Neural cell (in vitro differentiated cells): ENCODE data around the gene MLLT3. TPM values are rescaled to one million over a fixed set of nuclear protein-coding genes. Genes with fewer than 3 reads are reported as not detected.
A peak's percentile ranks its signal among the peaks of the same experiment; 100 is the strongest.

ENCODE experiments used
- H2AFZ ChIP-seq: fragments of 200-600, 300-800 bp; sonication (generic), shearing (Covaris generic); 2 replicates; pipeline ENCODE4 v1.6.0; 2014; ENCODE audit warnings: low read depth, mild to moderate bottlenecking, antibody characterized with exemption, low read length, moderate library complexity
- H3F3A ChIP-seq: fragments of 200-600 bp; shearing (Covaris generic); 2 replicates; pipeline ENCODE4 v1.6.1; 2016; ENCODE audit warnings: mild to moderate bottlenecking, moderate library complexity, mixed read lengths, antibody characterized with exemption, low read length; ENCODE audit not compliant: insufficient read depth, poor library complexity, severe bottlenecking
- H3K27ac ChIP-seq: fragments of 200-600, 300-800 bp; sonication (generic), shearing (Covaris generic); 2 replicates; pipeline ENCODE4 v1.5.1; 2014; ENCODE audit warnings: mild to moderate bottlenecking, low read length, moderate library complexity
- H3K27me3 ChIP-seq: fragments of 300-800, 200-600 bp; sonication (generic), shearing (Covaris generic); 2 replicates; pipeline ENCODE4 v1.6.0; 2014; ENCODE audit warnings: mild to moderate bottlenecking, low read depth, low read length, moderate library complexity; ENCODE audit not compliant: insufficient read depth
- H3K36me3 ChIP-seq: fragments of 300-800, 200-600 bp; sonication (generic), shearing (Covaris generic); 2 replicates; pipeline ENCODE4 v1.5.1; 2014; ENCODE audit warnings: mild to moderate bottlenecking, antibody characterized with exemption, low read length, moderate library complexity; ENCODE audit not compliant: insufficient read depth
- H3K4me2 ChIP-seq: fragments of 300-800, 200-600 bp; sonication (generic), shearing (Covaris generic); 2 replicates; pipeline ENCODE4 v1.6.0; 2014; ENCODE audit warnings: mild to moderate bottlenecking, low read length
- H3K4me3 ChIP-seq: fragments of 300-800, 200-600 bp; sonication (generic), shearing (Covaris generic); 2 replicates; pipeline ENCODE4 v1.5.1; 2014; ENCODE audit warnings: mild to moderate bottlenecking, low read length, moderate library complexity
- H3K79me2 ChIP-seq: fragments of 200-600 bp; shearing (Covaris generic); replicated peaks from 2 replicates; pipeline ENCODE4 v1.6.0; 2014; ENCODE audit warnings: mild to moderate bottlenecking, low read length, moderate library complexity; ENCODE audit not compliant: insufficient read depth
- H3K9ac ChIP-seq: fragments of 300-800, 200-600 bp; sonication (generic), shearing (Covaris generic); 2 replicates; pipeline ENCODE4 v1.6.1; 2016; ENCODE audit warnings: mild to moderate bottlenecking, low read length, mixed read lengths
- H3K9me2 ChIP-seq: fragments of 200-600 bp; shearing (Covaris generic); 2 replicates; pipeline ENCODE4 v1.6.1; 2016; ENCODE audit warnings: mild to moderate bottlenecking, low read length, mixed read lengths; ENCODE audit not compliant: insufficient read depth
- H3K9me3 ChIP-seq: fragments of 200-600, 300-800 bp; sonication (generic), shearing (Covaris generic); 2 replicates; pipeline ENCODE4 v1.6.1; 2016; ENCODE audit warnings: mild to moderate bottlenecking, mixed run types, low read length, moderate library complexity, mixed read lengths
- H4K20me1 ChIP-seq: fragments of 200-600 bp; shearing (Covaris generic); 2 replicates; pipeline ENCODE4 v1.6.1; 2016; ENCODE audit warnings: mild to moderate bottlenecking, mixed run types; ENCODE audit not compliant: insufficient read depth
- CTCF ChIP-seq: fragments of 450-650 bp; IDR thresholded peaks from 2 replicates; pipeline ENCODE4 v1.5.1; 2014; ENCODE audit warnings: antibody characterized with exemption, mild to moderate bottlenecking, moderate library complexity; ENCODE audit not compliant: poor library complexity, severe bottlenecking
- EP300 ChIP-seq: fragments of 450-650 bp; conservative IDR thresholded peaks from 2 replicates; pipeline ENCODE4 v1.6.1; 2014; ENCODE audit warnings: antibody characterized with exemption, mild to moderate bottlenecking, moderate library complexity; ENCODE audit not compliant: poor library complexity, severe bottlenecking
- EZH2 ChIP-seq: fragments of 200-600, 300-800 bp; shearing (Covaris generic), sonication (generic); IDR thresholded peaks from 2 replicates; pipeline ENCODE4 v1.6.1; 2014; ENCODE audit warnings: antibody characterized with exemption, low read length, borderline replicate concordance, mild to moderate bottlenecking; ENCODE audit not compliant: insufficient read depth, poor library complexity, severe bottlenecking
- MXI1 ChIP-seq: fragments of 450-650 bp; conservative IDR thresholded peaks from 2 replicates; pipeline ENCODE4 v1.6.1; 2014; ENCODE audit warnings: antibody characterized with exemption, mild to moderate bottlenecking; ENCODE audit not compliant: poor library complexity, severe bottlenecking
- POLR2AphosphoS5 ChIP-seq: IDR thresholded peaks from 2 replicates; pipeline ENCODE4 v1.6.1; 2012
- RAD21 ChIP-seq: fragments of 450-650 bp; conservative IDR thresholded peaks from 2 replicates; pipeline ENCODE4 v1.6.1; 2014; ENCODE audit warnings: antibody characterized with exemption, mild to moderate bottlenecking, moderate library complexity
- REST ChIP-seq: IDR thresholded peaks from 2 replicates; pipeline ENCODE4 v1.6.1; 2012; ENCODE audit warnings: borderline replicate concordance
- SMC3 ChIP-seq: fragments of 450-650 bp; conservative IDR thresholded peaks from 2 replicates; pipeline ENCODE4 v1.6.1; 2014; ENCODE audit warnings: antibody characterized with exemption, mild to moderate bottlenecking, moderate library complexity; ENCODE audit not compliant: poor library complexity
- TAF1 ChIP-seq: IDR thresholded peaks from 2 replicates; pipeline ENCODE4 v1.6.1; 2012; ENCODE audit warnings: low read depth
- polyA plus RNA-seq: library from polyadenylated mRNA; depleted of rRNA; stranded (reverse); fragments of >200 nt; gene quantifications from 2 replicates; pipeline ENCODE4 v1.2.3, GENCODE V29; 2014

Gene MLLT3
- polyA plus RNA-seq, 1 donor from 2014 or later, result 61.5 TPM

GRCh38 chr9:20358207-20358606, 264.1 kb downstream of the MLLT3 start:
- Histone ChIP-seq H4K20me1 (no peaks in the 10 kb centered on the region), H3K4me2 (no peak overlapping the region), H3K9me2 (no peaks in the 10 kb centered on the region), H3K4me3 (no peak overlapping the region), H3K9me3 (no peaks in the 10 kb centered on the region), H3F3A (no peaks in the 10 kb centered on the region), H3K36me3 (peaks cover 16% of the 10 kb centered on the region), H2AFZ (no peak overlapping the region), H3K79me2 (no peaks in the 10 kb centered on the region), H3K9ac (no peak overlapping the region), H3K27ac (no peak overlapping the region), H3K27me3 (no peaks in the 10 kb centered on the region)
- no peak for TF ChIP-seq EP300
- TF ChIP-seq TAF1, result no peak
- TF ChIP-seq EZH2, result no peak
- TF ChIP-seq MXI1, result no peak
- no peak for TF ChIP-seq POLR2AphosphoS5
- no peak for TF ChIP-seq SMC3
- TF ChIP-seq CTCF, result no peak
- TF ChIP-seq RAD21, result no peak
- TF ChIP-seq REST, result no peak

GRCh38 chr9:20357037-20357432, 265.3 kb downstream of the MLLT3 start:
- Histone ChIP-seq H3K9me3 (no peaks in the 10 kb centered on the region), H3K9me2 (no peaks in the 10 kb centered on the region), H3K27ac (peak overlapping the region; percentile 3), H2AFZ (no peak overlapping the region), H3K4me3 (no peak overlapping the region), H3F3A (no peaks in the 10 kb centered on the region), H3K4me2 (no peak overlapping the region), H3K79me2 (no peaks in the 10 kb centered on the region), H3K36me3 (peaks cover 11% of the 10 kb centered on the region), H3K27me3 (no peaks in the 10 kb centered on the region), H4K20me1 (no peaks in the 10 kb centered on the region), H3K9ac (no peak overlapping the region)
- TF ChIP-seq CTCF (no peak), TAF1 (no peak), EP300 (no peak), REST (no peak), POLR2AphosphoS5 (no peak), SMC3 (no peak), RAD21 (no peak), MXI1 (no peak), EZH2 (no peak)
